Activated CD4-positive, alpha-beta T cell treated with anti-CD3 and anti-CD28 coated beads, Interleukin-2, amount 50 U/mL, for 48 hours (primary cell): ENCODE measurements around the gene PUS7L.
"Not testable (repeated sequence)": the region's sequence is repeated elsewhere in the genome, so short reads cannot be mapped to it uniquely, and the experiment has no call there.

Experiments used
- DNase-seq, 2 experiments: peaks; one replicate each; pipeline ENCODE4 v3.0.0-alpha.2; 2020

The PUS7L gene

GRCh38 chr12:43758728-43759563, at the start of gene PUS7L, which contains the start of gene IRAK4:
PUS7L (minus strand) TSS chr12:43758790; CDS start chr12:43755245, 3,545 bp downstream.
IRAK4 (plus strand) TSS chr12:43758951; CDS start chr12:43768112, 9,161 bp downstream.
- DNase-seq = peak; percentile 92 to 94

GRCh38 chr12:43807386-43807785, 48.8 kb upstream of the PUS7L start:
- no peak for DNase-seq

GRCh38 chr12:43806737-43807072, 48.1 kb upstream of the PUS7L start:
- DNase-seq = no peak

- DNase-seq = peak; percentile 86 to 88
These were observed 47.5 kb upstream of the PUS7L start, which contains the start of gene TWF1 for GRCh38 chr12:43805860-43806736. TWF1 (minus strand) TSS chr12:43806317; CDS start chr12:43806245, 72 bp downstream.

- no peak for DNase-seq
These were observed 46.7 kb upstream of the PUS7L start for GRCh38 chr12:43805149-43805859.

- no peak for DNase-seq
These were observed 39.1 kb upstream of the PUS7L start for GRCh38 chr12:43797561-43798217.

- DNase-seq = no peak
These were observed 37.2 kb upstream of the PUS7L start for GRCh38 chr12:43795716-43796280.

GRCh38 chr12:43789941-43790340, 31.4 kb upstream of the PUS7L start:
- DNase-seq = no peak

GRCh38 chr12:43786899-43787693, 28.5 kb upstream of the PUS7L start:
- DNase-seq = no peak

GRCh38 chr12:43776498-43776897, 17.9 kb upstream of the PUS7L start:
- no peak for DNase-seq

GRCh38 chr12:43766291-43766690, 7.7 kb upstream of the PUS7L start:
- DNase-seq = no peak

- DNase-seq = no peak
These were observed 5.9 kb upstream of the PUS7L start for GRCh38 chr12:43764528-43764927.

- DNase-seq = no peak
These were observed 5.2 kb upstream of the PUS7L start for GRCh38 chr12:43763769-43764168.

- no peak for DNase-seq
These were observed 4.0 kb upstream of the PUS7L start for GRCh38 chr12:43762596-43762995.

GRCh38 chr12:43761500-43761899, 2.9 kb upstream of the PUS7L start:
- no peak for DNase-seq

GRCh38 chr12:43760396-43760795, 1.8 kb upstream of the PUS7L start:
- DNase-seq = no peak

- DNase-seq = peak in 1 of 2 experiments; percentile 47
These were observed 303 bp downstream of the PUS7L start for GRCh38 chr12:43758247-43758727.

- no peak for DNase-seq
These were observed 4.6 kb downstream of the PUS7L start for GRCh38 chr12:43754015-43754414.

- not testable (repeated sequence) for DNase-seq
These were observed 7.2 kb downstream of the PUS7L start for GRCh38 chr12:43751360-43751759.

- no peak for DNase-seq
These were observed 7.8 kb downstream of the PUS7L start for GRCh38 chr12:43750814-43751213.

GRCh38 chr12:43749016-43749415, 9.6 kb downstream of the PUS7L start:
- no peak for DNase-seq
